Mesendoderm (in vitro differentiated cells): ENCODE measurements around the gene P2RX3.

Source experiments
- DNase-seq: peaks from one replicate; pipeline ENCODE4 v3.0.0; 2013
- H2AK5ac ChIP-seq: 2 replicates; pipeline ENCODE4 v1.6.1; 2013; ENCODE audit warnings: low read length, inconsistent platforms
- H2BK120ac ChIP-seq: 2 replicates; pipeline ENCODE4 v1.6.1; 2013; ENCODE audit warnings: low read depth, mild to moderate bottlenecking, low read length, moderate library complexity, mixed read lengths
- H2BK15ac ChIP-seq: replicated peaks from 2 replicates; pipeline ENCODE4 v1.6.1; 2013; ENCODE audit warnings: low read depth, mild to moderate bottlenecking, moderate library complexity
- H2BK5ac ChIP-seq: 2 replicates; pipeline ENCODE4 v1.6.1; 2013; ENCODE audit warnings: low read length, inconsistent platforms
- H3K18ac ChIP-seq: 2 replicates; pipeline ENCODE4 v1.6.1; 2013; ENCODE audit warnings: mild to moderate bottlenecking, low read length, mixed read lengths
- H3K23ac ChIP-seq: one replicate; pipeline ENCODE4 v1.6.1; 2013; ENCODE audit warnings: low read length
- H3K27ac ChIP-seq: 2 replicates; pipeline ENCODE4 v1.5.1; 2013; ENCODE audit warnings: low read depth, mild to moderate bottlenecking, inconsistent platforms, low read length, moderate library complexity
- H3K27me3 ChIP-seq: 2 replicates; pipeline ENCODE4 v1.6.1; 2013; ENCODE audit warnings: low read length, control low read depth, mild to moderate bottlenecking, inconsistent platforms; ENCODE audit not compliant: insufficient read depth, poor library complexity
- H3K36me3 ChIP-seq: 2 replicates; pipeline ENCODE4 v1.6.1; 2013; ENCODE audit warnings: low read length, inconsistent platforms; ENCODE audit not compliant: control insufficient read depth, insufficient read depth
- H3K4ac ChIP-seq: one replicate; pipeline ENCODE4 v1.6.1; 2013; ENCODE audit warnings: low read depth, mild to moderate bottlenecking, low read length, moderate library complexity
- H3K4me1 ChIP-seq: 2 replicates; pipeline ENCODE4 v1.6.1; 2013; ENCODE audit warnings: low read depth, low read length, inconsistent platforms; ENCODE audit not compliant: control insufficient read depth
- H3K4me2 ChIP-seq: 2 replicates; pipeline ENCODE4 v1.6.1; 2013; ENCODE audit warnings: low read length
- H3K4me3 ChIP-seq: 2 replicates; pipeline ENCODE4 v1.5.1; 2013; ENCODE audit warnings: mild to moderate bottlenecking, low read length
- H3K56ac ChIP-seq: one replicate; pipeline ENCODE4 v1.6.1; 2013; ENCODE audit warnings: low read length
- H3K79me1 ChIP-seq: 2 replicates; pipeline ENCODE4 v1.6.1; 2013; ENCODE audit warnings: low read length, inconsistent platforms
- H3K79me2 ChIP-seq: 2 replicates; pipeline ENCODE4 v1.6.1; 2013; ENCODE audit warnings: mild to moderate bottlenecking, low read length; ENCODE audit not compliant: control insufficient read depth, insufficient read depth
- H3K9ac ChIP-seq: 2 replicates; pipeline ENCODE4 v1.6.1; 2013; ENCODE audit warnings: low read length, inconsistent platforms
- H4K5ac ChIP-seq: one replicate; pipeline ENCODE4 v1.6.1; 2013; ENCODE audit warnings: low read length
- H4K8ac ChIP-seq: one replicate; pipeline ENCODE4 v1.6.1; 2013; ENCODE audit warnings: low read depth, mild to moderate bottlenecking, control low read depth, low read length, moderate library complexity
- WGBS: extraction: QIAGEN DNeasy Blood & Tissue Kit; methylation state at CpG from one replicate; pipeline ENCODE4 v1.1.7; 2013; ENCODE audit warnings: low lambda C conversion rate, missing lambda C conversion rate; ENCODE audit not compliant: insufficient coverage; ENCODE audit errors: extremely low coverage; 5-methylcytosine and 5-hydroxymethylcytosine counted together

P2RX3 gene

GRCh38 chr11:57376095-57377090, 38.2 kb downstream of the P2RX3 start:
- WGBS: 100% methylated on average over 1 of the region's 26 CpGs
- no peak overlapping the region for H3K9ac ChIP-seq
- no peaks in the 10 kb centered on the region for H3K79me2 ChIP-seq
- no peak overlapping the region for H4K8ac ChIP-seq
- no peaks in the 10 kb centered on the region for H3K79me1 ChIP-seq
- no peak overlapping the region for H2BK15ac ChIP-seq
- no peak overlapping the region for H3K23ac ChIP-seq
- no peak overlapping the region for H2BK120ac ChIP-seq
- H4K5ac ChIP-seq: no peak overlapping the region
- H2AK5ac ChIP-seq: no peak overlapping the region
- no peak overlapping the region for H3K4me2 ChIP-seq
- no peak overlapping the region for H3K4ac ChIP-seq
- no peaks in the 10 kb centered on the region for H3K4me1 ChIP-seq
- no peak overlapping the region for H3K27ac ChIP-seq
- H3K18ac ChIP-seq: no peak overlapping the region
- no peak overlapping the region for H3K56ac ChIP-seq
- H3K27me3 ChIP-seq: no peaks in the 10 kb centered on the region
- no peak for DNase-seq
- no peaks in the 10 kb centered on the region for H3K36me3 ChIP-seq
- no peak overlapping the region for H2BK5ac ChIP-seq
- no peak overlapping the region for H3K4me3 ChIP-seq

GRCh38 chr11:57377107-57377506, 39.0 kb downstream of the P2RX3 start:
- no peak overlapping the region for H3K27ac ChIP-seq
- no peaks in the 10 kb centered on the region for H3K79me2 ChIP-seq
- no peak overlapping the region for H3K4ac ChIP-seq
- no peaks in the 10 kb centered on the region for H3K36me3 ChIP-seq
- no peak overlapping the region for H3K18ac ChIP-seq
- H2AK5ac ChIP-seq: no peak overlapping the region
- no peaks in the 10 kb centered on the region for H3K79me1 ChIP-seq
- H3K23ac ChIP-seq: no peak overlapping the region
- H3K56ac ChIP-seq: no peak overlapping the region
- H3K4me2 ChIP-seq: no peak overlapping the region
- H2BK15ac ChIP-seq: no peak overlapping the region
- DNase-seq: no peak
- no peak overlapping the region for H4K5ac ChIP-seq
- no peak overlapping the region for H3K9ac ChIP-seq
- H2BK120ac ChIP-seq: no peak overlapping the region
- H2BK5ac ChIP-seq: no peak overlapping the region
- no peaks in the 10 kb centered on the region for H3K27me3 ChIP-seq
- no peak overlapping the region for H3K4me3 ChIP-seq
- no peak overlapping the region for H4K8ac ChIP-seq
- H3K4me1 ChIP-seq: no peaks in the 10 kb centered on the region
- no CpG with 5 or more reads among the region's 5 CpGs for WGBS

- H3K18ac ChIP-seq: no peak overlapping the region
- H2BK120ac ChIP-seq: no peak overlapping the region
- H3K9ac ChIP-seq: no peak overlapping the region
- no peak overlapping the region for H3K4ac ChIP-seq
- no peak overlapping the region for H3K4me2 ChIP-seq
- no peak overlapping the region for H4K5ac ChIP-seq
- no peaks in the 10 kb centered on the region for H3K79me2 ChIP-seq
- no peak overlapping the region for H3K23ac ChIP-seq
- no peak overlapping the region for H4K8ac ChIP-seq
- no peaks in the 10 kb centered on the region for H3K79me1 ChIP-seq
- no peak overlapping the region for H3K56ac ChIP-seq
- H3K27me3 ChIP-seq: no peaks in the 10 kb centered on the region
- H3K4me3 ChIP-seq: no peak overlapping the region
- H3K27ac ChIP-seq: no peak overlapping the region
- H3K4me1 ChIP-seq: no peaks in the 10 kb centered on the region
- H3K36me3 ChIP-seq: no peaks in the 10 kb centered on the region
- no peak overlapping the region for H2BK15ac ChIP-seq
- DNase-seq: no peak
- H2AK5ac ChIP-seq: no peak overlapping the region
- H2BK5ac ChIP-seq: no peak overlapping the region
Observed at GRCh38 chr11:57378186-57378585, 40.0 kb downstream of the P2RX3 start.

GRCh38 chr11:57379732-57380131, 41.6 kb downstream of the P2RX3 start:
- Histone ChIP-seq H2AK5ac (no peak overlapping the region), H3K4me2 (no peak overlapping the region), H3K4me1 (no peaks in the 10 kb centered on the region), H3K79me1 (no peaks in the 10 kb centered on the region), H2BK120ac (no peak overlapping the region), H3K79me2 (no peaks in the 10 kb centered on the region), H3K4me3 (no peak overlapping the region), H3K27me3 (no peaks in the 10 kb centered on the region), H3K36me3 (no peaks in the 10 kb centered on the region), H3K27ac (no peak overlapping the region), H3K9ac (no peak overlapping the region), H3K4ac (no peak overlapping the region), H4K5ac (no peak overlapping the region), H3K18ac (no peak overlapping the region), H3K56ac (no peak overlapping the region), H3K23ac (no peak overlapping the region), H2BK5ac (no peak overlapping the region), H2BK15ac (no peak overlapping the region), H4K8ac (no peak overlapping the region)
- WGBS: no CpG with 5 or more reads among the region's 10 CpGs
- peak; percentile 81 for DNase-seq

GRCh38 chr11:57380975-57381374, 42.8 kb downstream of the P2RX3 start, which contains the start of gene PRG3:
Gene PRG3, minus strand, starts transcription at chr11:57381150. Its CDS starts 442 bp downstream, at chr11:57380708.
- Histone ChIP-seq H3K27ac (no peak within 1 kb of the TSS), H2AK5ac (no peak within 1 kb of the TSS), H3K4me3 (no peak within 1 kb of the TSS), H3K18ac (no peak within 1 kb of the TSS), H2BK120ac (no peak within 1 kb of the TSS), H2BK15ac (no peak within 1 kb of the TSS), H4K5ac (no peak within 1 kb of the TSS), H3K56ac (no peak within 1 kb of the TSS), H3K9ac (no peak within 1 kb of the TSS), H4K8ac (no peak within 1 kb of the TSS), H3K79me2 (no peaks in the 10 kb centered on the region), H2BK5ac (no peak within 1 kb of the TSS), H3K4ac (no peak within 1 kb of the TSS), H3K4me2 (no peak within 1 kb of the TSS), H3K27me3 (no peaks in the 10 kb centered on the region), H3K79me1 (no peaks in the 10 kb centered on the region), H3K4me1 (no peaks in the 10 kb centered on the region), H3K23ac (no peak within 1 kb of the TSS), H3K36me3 (no peaks in the 10 kb centered on the region)
- no CpG with 5 or more reads among the region's 2 CpGs for WGBS
- no peak for DNase-seq
